A673 (cell line): ENCODE results near the gene SLC25A26.

ENCODE experiments used
- CTCF ChIP-seq: fragments of 300-800, 200-600 bp; sonication (generic); conservative IDR thresholded peaks from 2 replicates; pipeline ENCODE4 v1.5.1; 2017; ENCODE audit warnings: low read depth, mild to moderate bottlenecking, antibody characterized with exemption, low read length, moderate library complexity, mixed read lengths
- EZH2 ChIP-seq: fragments of 200-600 bp; sonication (generic); IDR thresholded peaks from 2 replicates; pipeline ENCODE4 v1.6.1; 2017; ENCODE audit warnings: borderline replicate concordance, low read depth, mild to moderate bottlenecking, mixed read lengths, antibody characterized with exemption, low read length; ENCODE audit not compliant: poor library complexity, severe bottlenecking

GRCh38 chr3:66414846-66415245 is 194.0 kb downstream of the SLC25A26 start:
- no peak for TF ChIP-seq CTCF
- TF ChIP-seq EZH2 = no peak
